SU-DHL-6 (cell line): ENCODE results near the gene WBP2NL.

Experiments
- H2AFZ ChIP-seq: fragments of 200-600 bp; sonication (generic); 2 replicates; pipeline ENCODE4 v1.6.1; 2014; ENCODE audit warnings: low read depth, mild to moderate bottlenecking, moderate library complexity, mixed read lengths, antibody characterized with exemption, low read length; ENCODE audit not compliant: severe bottlenecking
- H3F3A ChIP-seq: fragments of 200-600 bp; shearing (Covaris generic); 2 replicates; pipeline ENCODE4 v1.6.0; 2016; ENCODE audit warnings: antibody characterized with exemption, mild to moderate bottlenecking; ENCODE audit not compliant: insufficient read depth
- H3K27ac ChIP-seq: fragments of 200-600 bp; sonication (generic); 2 replicates; pipeline ENCODE4 v1.5.1; 2016; ENCODE audit warnings: low read depth, mild to moderate bottlenecking, low read length, moderate library complexity, mixed read lengths
- H3K27me3 ChIP-seq: fragments of 200-600 bp; sonication (generic), shearing (Covaris generic); 2 replicates; pipeline ENCODE4 v1.6.0; 2014; ENCODE audit warnings: mild to moderate bottlenecking, low read length
- H3K36me3 ChIP-seq: fragments of 200-600 bp; sonication (generic); 2 replicates; pipeline ENCODE4 v1.6.1; 2014; ENCODE audit warnings: mild to moderate bottlenecking, low read length, mixed read lengths
- H3K4me2 ChIP-seq: fragments of 300-600, 200-600 bp; shearing (Covaris generic), sonication (generic); 2 replicates; pipeline ENCODE4 v1.6.0; 2014; ENCODE audit warnings: low read length, low read depth, mild to moderate bottlenecking; ENCODE audit not compliant: poor library complexity, severe bottlenecking
- H3K4me3 ChIP-seq: fragments of 200-600 bp; sonication (generic); 2 replicates; pipeline ENCODE4 v1.5.1; 2014; ENCODE audit warnings: antibody characterized with exemption, low read length, mild to moderate bottlenecking, mixed read lengths; ENCODE audit not compliant: insufficient read depth, poor library complexity, severe bottlenecking
- H3K79me2 ChIP-seq: fragments of 200-600 bp; sonication (generic); 2 replicates; pipeline ENCODE4 v1.6.1; 2014; ENCODE audit warnings: mild to moderate bottlenecking, low read length, moderate library complexity; ENCODE audit not compliant: insufficient read depth
- H3K9ac ChIP-seq: fragments of 200-600 bp; sonication (generic); 2 replicates; pipeline ENCODE4 v1.7.0; 2014; ENCODE audit warnings: mild to moderate bottlenecking, low read length
- H3K9me2 ChIP-seq: fragments of 200-600 bp; sonication (generic); replicated peaks from 2 replicates; pipeline ENCODE4 v1.6.1; 2014; ENCODE audit warnings: low read length; ENCODE audit not compliant: insufficient read depth
- H3K9me3 ChIP-seq: fragments of 200-600 bp; sonication (generic); 2 replicates; pipeline ENCODE4 v1.6.1; 2014; ENCODE audit warnings: low read length, mixed read lengths; ENCODE audit not compliant: insufficient read depth
- H4K20me1 ChIP-seq: fragments of 200-600 bp; sonication (generic); 2 replicates; pipeline ENCODE4 v1.6.1; 2014; ENCODE audit warnings: low read depth, mild to moderate bottlenecking, antibody characterized with exemption, low read length, moderate library complexity, mixed read lengths
- EZH2phosphoT487 ChIP-seq: fragments of 200-600 bp; sonication (generic), shearing (Covaris generic); conservative IDR thresholded peaks from 2 replicates; pipeline ENCODE4 v1.6.1; 2018; ENCODE audit warnings: mild to moderate bottlenecking, antibody characterized with exemption, low read length, moderate library complexity, mixed read lengths
- TF ChIP-seq, protein P1 (sequence below): fragments of 200-600 bp; sonication (generic); IDR thresholded peaks from one replicate; pipeline ENCODE4 v1.5.1; 2017; ENCODE audit warnings: antibody characterized with exemption, mild to moderate bottlenecking, low read length, moderate library complexity; ENCODE audit not compliant: insufficient read depth, poor library complexity, severe bottlenecking

WBP2NL gene

GRCh38 chr22:42073621-42074041 lies 75.0 kb downstream of the WBP2NL start:
- Histone ChIP-seq H3K27me3 (no peaks in the 10 kb centered on the region), H4K20me1 (no peaks in the 10 kb centered on the region), H3K9ac (no peak overlapping the region), H3K4me2 (no peak overlapping the region), H3K4me3 (no peak overlapping the region), H3K36me3 (no peaks in the 10 kb centered on the region), H3K79me2 (no peaks in the 10 kb centered on the region), H3K9me2 (no peaks in the 10 kb centered on the region), H2AFZ (no peak overlapping the region), H3K9me3 (no peaks in the 10 kb centered on the region), H3F3A (no peaks in the 10 kb centered on the region), H3K27ac (no peak overlapping the region)
- TF ChIP-seq EZH2phosphoT487: no peak

- TF ChIP-seq, protein P1, sequence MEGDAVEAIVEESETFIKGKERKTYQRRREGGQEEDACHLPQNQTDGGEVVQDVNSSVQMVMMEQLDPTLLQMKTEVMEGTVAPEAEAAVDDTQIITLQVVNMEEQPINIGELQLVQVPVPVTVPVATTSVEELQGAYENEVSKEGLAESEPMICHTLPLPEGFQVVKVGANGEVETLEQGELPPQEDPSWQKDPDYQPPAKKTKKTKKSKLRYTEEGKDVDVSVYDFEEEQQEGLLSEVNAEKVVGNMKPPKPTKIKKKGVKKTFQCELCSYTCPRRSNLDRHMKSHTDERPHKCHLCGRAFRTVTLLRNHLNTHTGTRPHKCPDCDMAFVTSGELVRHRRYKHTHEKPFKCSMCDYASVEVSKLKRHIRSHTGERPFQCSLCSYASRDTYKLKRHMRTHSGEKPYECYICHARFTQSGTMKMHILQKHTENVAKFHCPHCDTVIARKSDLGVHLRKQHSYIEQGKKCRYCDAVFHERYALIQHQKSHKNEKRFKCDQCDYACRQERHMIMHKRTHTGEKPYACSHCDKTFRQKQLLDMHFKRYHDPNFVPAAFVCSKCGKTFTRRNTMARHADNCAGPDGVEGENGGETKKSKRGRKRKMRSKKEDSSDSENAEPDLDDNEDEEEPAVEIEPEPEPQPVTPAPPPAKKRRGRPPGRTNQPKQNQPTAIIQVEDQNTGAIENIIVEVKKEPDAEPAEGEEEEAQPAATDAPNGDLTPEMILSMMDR: no peak
- TF ChIP-seq EZH2phosphoT487: no peak
- Histone ChIP-seq H3F3A (no peaks in the 10 kb centered on the region), H3K9me2 (no peaks in the 10 kb centered on the region), H3K36me3 (no peaks in the 10 kb centered on the region), H3K9ac (no peak within 1 kb of the TSS), H3K27me3 (no peaks in the 10 kb centered on the region), H3K4me3 (no peak within 1 kb of the TSS), H3K79me2 (no peaks in the 10 kb centered on the region), H4K20me1 (no peaks in the 10 kb centered on the region), H3K27ac (no peak within 1 kb of the TSS), H3K9me3 (no peaks in the 10 kb centered on the region), H2AFZ (no peak within 1 kb of the TSS), H3K4me2 (no peak within 1 kb of the TSS)
These were observed 75.7 kb downstream of the WBP2NL start, which contains the start of gene PHETA2 for GRCh38 chr22:42074132-42074811. PHETA2 (plus strand) TSS chr22:42074248; CDS start chr22:42077294, 3,046 bp downstream.

DNA sequence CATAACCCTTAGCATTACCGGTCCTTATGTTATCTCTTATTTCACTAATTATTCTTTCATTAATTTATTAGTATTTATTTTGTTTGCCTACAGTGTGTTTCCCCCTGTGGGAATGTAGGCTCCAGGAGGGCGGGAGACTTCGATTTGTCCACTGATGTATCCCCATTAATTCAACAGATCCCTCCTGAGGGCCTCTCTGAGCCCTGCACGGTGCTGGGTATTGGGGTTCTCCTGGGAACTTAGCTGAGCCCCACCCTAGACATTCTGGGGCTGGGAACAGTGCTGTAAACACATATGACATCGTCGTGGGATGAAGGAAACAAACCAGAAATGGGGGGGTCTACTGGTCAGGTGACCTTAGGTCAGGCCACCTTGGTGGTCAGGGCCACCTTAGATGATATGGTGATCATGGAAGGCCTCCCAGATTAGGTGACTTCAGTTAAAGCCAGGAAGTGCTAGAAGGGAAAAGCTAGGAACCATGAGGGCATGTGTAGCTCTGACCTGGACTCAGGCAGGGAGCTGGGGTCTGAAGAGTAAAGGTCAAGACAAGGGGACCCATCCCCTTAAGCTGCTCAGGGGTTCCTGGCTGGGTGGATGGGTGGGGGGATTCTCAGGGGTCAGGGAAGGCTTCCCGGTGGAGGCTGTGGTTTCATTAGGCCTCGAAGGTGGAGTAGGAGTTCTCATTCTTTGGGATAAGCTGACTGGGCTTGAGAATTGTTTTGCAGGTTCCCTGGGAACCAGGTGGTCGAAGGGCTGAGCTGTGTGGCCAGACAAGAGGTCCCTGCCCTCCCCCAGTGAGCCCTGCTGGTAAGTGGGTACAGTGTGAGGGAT lies 76.5 kb downstream of the WBP2NL start:
- Histone ChIP-seq H3K9ac (no peak overlapping the region), H2AFZ (no peak overlapping the region), H3K27ac (no peak overlapping the region), H3K36me3 (no peaks in the 10 kb centered on the region), H3K4me3 (no peak overlapping the region), H4K20me1 (no peaks in the 10 kb centered on the region), H3F3A (no peaks in the 10 kb centered on the region), H3K4me2 (no peak overlapping the region), H3K9me3 (no peaks in the 10 kb centered on the region), H3K9me2 (no peaks in the 10 kb centered on the region), H3K27me3 (no peaks in the 10 kb centered on the region), H3K79me2 (peaks cover 2% of the 10 kb centered on the region)
- no peak for TF ChIP-seq EZH2phosphoT487
- TF ChIP-seq, protein P1: no peak
